HepG2 (cell line): ENCODE measurements around the gene DAPK3. TPM values are rescaled to one million over a fixed set of nuclear protein-coding genes. Genes with fewer than 3 reads are reported as not detected.

Experiments used
- ARNTL ChIP-seq: sonication (generic); formaldehyde crosslinking; IDR thresholded peaks from 2 replicates; pipeline ENCODE4 v1.4.0; 2020; ENCODE audit warnings: mild to moderate bottlenecking, missing genetic modification reagents
- GZF1 ChIP-seq: sonication (generic); formaldehyde crosslinking; IDR thresholded peaks from 2 replicates; pipeline ENCODE4 v1.5.1; 2020; ENCODE audit warnings: mild to moderate bottlenecking, missing genetic modification reagents
- MIER2 ChIP-seq: IDR thresholded peaks from 2 replicates; pipeline ENCODE4 v1.6.1; 2016; ENCODE audit warnings: missing biosample characterization, missing genetic modification reagents
- SNAI1 ChIP-seq: sonication (generic); formaldehyde crosslinking; IDR thresholded peaks from 2 replicates; pipeline ENCODE4 v1.5.0; 2020; ENCODE audit warnings: mild to moderate bottlenecking, missing genetic modification reagents, borderline replicate concordance
- TBX2 ChIP-seq: sonication (generic); formaldehyde crosslinking; IDR thresholded peaks from 2 replicates; pipeline ENCODE4 v1.5.0; 2020; ENCODE audit warnings: missing genetic modification reagents, mild to moderate bottlenecking, borderline replicate concordance
- TCF12 ChIP-seq, 2 experiments: fragments of 450-650 bp in 1 of 2; sonication (generic) in 1 of 2; formaldehyde crosslinking in 1 of 2; IDR thresholded peaks; 2 replicates each; pipeline versions ENCODE4 v1.6.1 to v1.8.0; 2017 to 2022; ENCODE audit warnings: antibody characterized with exemption in 1 of 2, mild to moderate bottlenecking in 1 of 2, missing genetic modification reagents in 1 of 2, moderate library complexity in 1 of 2
- YY1 ChIP-seq: IDR thresholded peaks from 2 replicates; pipeline ENCODE4 v1.6.1; 2011; ENCODE audit warnings: low read length, low read depth, moderate library complexity, mild to moderate bottlenecking; ENCODE audit not compliant: insufficient read depth, insufficient replicate concordance
- ZBTB7B ChIP-seq: sonication (generic); formaldehyde crosslinking; IDR thresholded peaks from 2 replicates; pipeline ENCODE4 v1.4.0; 2020; ENCODE audit warnings: missing genetic modification reagents
- ZNF652 ChIP-seq: IDR thresholded peaks from 2 replicates; pipeline ENCODE4 v1.6.1; 2016; ENCODE audit warnings: low read depth, borderline replicate concordance
- ZNF703 ChIP-seq: sonication (generic); formaldehyde crosslinking; IDR thresholded peaks from 2 replicates; pipeline ENCODE4 v1.5.1; 2020; ENCODE audit warnings: missing genetic modification reagents, mild to moderate bottlenecking, moderate library complexity, borderline replicate concordance
- ZNF839 ChIP-seq: sonication (generic); formaldehyde crosslinking; IDR thresholded peaks from 2 replicates; pipeline ENCODE4 v1.4.0; 2020; ENCODE audit warnings: missing genetic modification reagents, mild to moderate bottlenecking, borderline replicate concordance
- polyA plus RNA-seq, 8 experiments: library from polyadenylated mRNA; depleted of rRNA in 3 of 8; stranded (reverse) in 7 of 8; unstranded in 1 of 8; fragments of >200 nt; fragmentation: Illumina TruSeq in 4 of 8; extraction: Trizol in 4 of 8; gene quantifications; 2 replicates each; pipeline versions ENCODE4 v1.2.1 to v1.2.3, GENCODE V29; 2011 to 2016; ENCODE audit warnings: low read depth in 4 of 8, missing spikeins in 1 of 8, mixed read lengths in 1 of 8; ENCODE audit not compliant: insufficient read depth in 1 of 8
- total RNA-seq, 5 experiments: library from RNA; depleted of rRNA; stranded (reverse); fragments of >200 nt; fragmentation: Illumina TruSeq; extraction: Trizol; gene quantifications; 2 replicates each; pipeline ENCODE4 v1.2.3, GENCODE V29; 2016; ENCODE audit warnings: low read depth in 1 of 5
- TF ChIP-seq, protein P1 (sequence below): sonication (generic); formaldehyde crosslinking; IDR thresholded peaks from 2 replicates; pipeline ENCODE4 v1.5.1; 2020; ENCODE audit warnings: missing genetic modification reagents, mild to moderate bottlenecking, borderline replicate concordance
- TF ChIP-seq, protein P2 (sequence below): sonication (generic); formaldehyde crosslinking; IDR thresholded peaks from 2 replicates; pipeline ENCODE4 v1.8.0; 2023; ENCODE audit warnings: mild to moderate bottlenecking, missing genetic modification reagents
- TF ChIP-seq, protein P3 (sequence below): IDR thresholded peaks from 2 replicates; pipeline ENCODE4 v1.6.1; 2016; ENCODE audit warnings: missing compliant biosample characterization, missing genetic modification reagents, borderline replicate concordance
- TF ChIP-seq, protein P4 (sequence below): sonication (generic); formaldehyde crosslinking; IDR thresholded peaks from 2 replicates; pipeline ENCODE4 v1.4.0; 2020; ENCODE audit warnings: missing genetic modification reagents
- TF ChIP-seq, protein P5 (sequence below): sonication (generic); formaldehyde crosslinking; IDR thresholded peaks from 2 replicates; pipeline ENCODE4 v1.4.0; 2020; ENCODE audit warnings: missing genetic modification reagents, mild to moderate bottlenecking, borderline replicate concordance

The DAPK3 gene
- total and polyA plus RNA-seq, 2 of the 13 experiments (the other 11 are each of a cell fraction or from before 2014, with no cell fraction given), result 30.5 to 37.3 TPM

DNA sequence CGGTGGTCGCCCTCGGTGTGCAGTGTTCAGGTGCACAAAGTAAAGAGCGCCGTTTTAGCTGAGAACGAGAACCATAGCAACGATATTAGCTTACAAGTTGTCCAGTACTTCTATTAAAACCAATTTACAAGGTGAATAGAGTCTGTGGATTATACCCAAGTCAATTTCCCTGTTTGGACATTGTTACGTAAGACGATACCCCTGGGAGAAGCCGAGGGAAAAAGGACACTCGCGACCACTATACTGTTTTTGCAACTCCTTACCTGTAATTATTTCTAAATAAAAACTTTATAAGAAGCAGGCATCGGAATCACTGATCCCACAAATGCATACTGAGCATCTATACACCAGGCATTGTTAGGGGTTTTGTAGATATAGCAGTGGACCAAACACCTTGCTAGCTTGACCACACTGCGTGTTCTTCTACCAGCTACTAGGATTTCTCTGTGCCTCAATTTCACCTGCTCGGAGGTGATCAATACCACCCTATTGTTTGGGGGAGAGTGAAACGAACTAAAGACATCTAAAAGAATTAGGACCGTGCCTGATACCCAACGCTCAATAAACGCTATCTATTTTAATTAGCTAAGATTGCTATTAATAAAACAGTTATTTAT, 14.9 kb upstream of the DAPK3 start (continued):
- TF ChIP-seq, protein P1, sequence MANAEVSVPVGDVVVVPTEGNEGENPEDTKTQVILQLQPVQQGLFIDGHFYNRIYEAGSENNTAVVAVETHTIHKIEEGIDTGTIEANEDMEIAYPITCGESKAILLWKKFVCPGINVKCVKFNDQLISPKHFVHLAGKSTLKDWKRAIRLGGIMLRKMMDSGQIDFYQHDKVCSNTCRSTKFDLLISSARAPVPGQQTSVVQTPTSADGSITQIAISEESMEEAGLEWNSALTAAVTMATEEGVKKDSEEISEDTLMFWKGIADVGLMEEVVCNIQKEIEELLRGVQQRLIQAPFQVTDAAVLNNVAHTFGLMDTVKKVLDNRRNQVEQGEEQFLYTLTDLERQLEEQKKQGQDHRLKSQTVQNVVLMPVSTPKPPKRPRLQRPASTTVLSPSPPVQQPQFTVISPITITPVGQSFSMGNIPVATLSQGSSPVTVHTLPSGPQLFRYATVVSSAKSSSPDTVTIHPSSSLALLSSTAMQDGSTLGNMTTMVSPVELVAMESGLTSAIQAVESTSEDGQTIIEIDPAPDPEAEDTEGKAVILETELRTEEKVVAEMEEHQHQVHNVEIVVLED, result peak; percentile 8; the same call in 1 of the 2 replicates
- no peak for TF ChIP-seq TCF12 (IDR thresholded peaks at IDR 0.05)
- no peak for TF ChIP-seq TCF12 (CRISPR knock-in tag; IDR thresholded peaks at IDR 0.05)
- TF ChIP-seq, protein P2, sequence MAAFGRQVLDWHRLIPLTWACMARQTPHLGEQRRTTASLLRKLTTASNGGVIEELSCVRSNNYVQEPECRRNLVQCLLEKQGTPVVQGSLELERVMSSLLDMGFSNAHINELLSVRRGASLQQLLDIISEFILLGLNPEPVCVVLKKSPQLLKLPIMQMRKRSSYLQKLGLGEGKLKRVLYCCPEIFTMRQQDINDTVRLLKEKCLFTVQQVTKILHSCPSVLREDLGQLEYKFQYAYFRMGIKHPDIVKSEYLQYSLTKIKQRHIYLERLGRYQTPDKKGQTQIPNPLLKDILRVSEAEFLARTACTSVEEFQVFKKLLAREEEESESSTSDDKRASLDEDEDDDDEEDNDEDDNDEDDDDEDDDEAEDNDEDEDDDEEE, result 0 out of 2 replicates have a peak, but pooled peaks have one; percentile 7
- no peak for TF ChIP-seq SNAI1 (CRISPR knock-in tag)
- TF ChIP-seq YY1, result no peak
- TF ChIP-seq GZF1 (CRISPR knock-in tag), result 0 out of 2 replicates have a peak, but pooled peaks have one; percentile 7
- no peak for TF ChIP-seq TBX2 (CRISPR knock-in tag)
- TF ChIP-seq ARNTL (CRISPR knock-in tag), result peak; percentile 1; the same call in 1 of the 2 replicates
- TF ChIP-seq, protein P3, sequence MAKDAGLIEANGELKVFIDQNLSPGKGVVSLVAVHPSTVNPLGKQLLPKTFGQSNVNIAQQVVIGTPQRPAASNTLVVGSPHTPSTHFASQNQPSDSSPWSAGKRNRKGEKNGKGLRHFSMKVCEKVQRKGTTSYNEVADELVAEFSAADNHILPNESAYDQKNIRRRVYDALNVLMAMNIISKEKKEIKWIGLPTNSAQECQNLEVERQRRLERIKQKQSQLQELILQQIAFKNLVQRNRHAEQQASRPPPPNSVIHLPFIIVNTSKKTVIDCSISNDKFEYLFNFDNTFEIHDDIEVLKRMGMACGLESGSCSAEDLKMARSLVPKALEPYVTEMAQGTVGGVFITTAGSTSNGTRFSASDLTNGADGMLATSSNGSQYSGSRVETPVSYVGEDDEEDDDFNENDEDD (CRISPR knock-in tag), result no peak
- TF ChIP-seq ZNF652, result 0 out of 2 replicates have a peak, but pooled peaks have one; percentile 6
- TF ChIP-seq, protein P4, sequence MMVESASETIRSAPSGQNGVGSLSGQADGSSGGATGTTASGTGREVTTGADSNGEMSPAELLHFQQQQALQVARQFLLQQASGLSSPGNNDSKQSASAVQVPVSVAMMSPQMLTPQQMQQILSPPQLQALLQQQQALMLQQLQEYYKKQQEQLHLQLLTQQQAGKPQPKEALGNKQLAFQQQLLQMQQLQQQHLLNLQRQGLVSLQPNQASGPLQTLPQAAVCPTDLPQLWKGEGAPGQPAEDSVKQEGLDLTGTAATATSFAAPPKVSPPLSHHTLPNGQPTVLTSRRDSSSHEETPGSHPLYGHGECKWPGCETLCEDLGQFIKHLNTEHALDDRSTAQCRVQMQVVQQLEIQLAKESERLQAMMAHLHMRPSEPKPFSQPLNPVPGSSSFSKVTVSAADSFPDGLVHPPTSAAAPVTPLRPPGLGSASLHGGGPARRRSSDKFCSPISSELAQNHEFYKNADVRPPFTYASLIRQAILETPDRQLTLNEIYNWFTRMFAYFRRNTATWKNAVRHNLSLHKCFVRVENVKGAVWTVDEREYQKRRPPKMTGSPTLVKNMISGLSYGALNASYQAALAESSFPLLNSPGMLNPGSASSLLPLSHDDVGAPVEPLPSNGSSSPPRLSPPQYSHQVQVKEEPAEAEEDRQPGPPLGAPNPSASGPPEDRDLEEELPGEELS (CRISPR knock-in tag), result no peak
- TF ChIP-seq ZNF703 (CRISPR knock-in tag), result no peak
- 0 out of 2 replicates have a peak, but pooled peaks have one; percentile 30 for TF ChIP-seq ZBTB7B (CRISPR knock-in tag)
- no peak for TF ChIP-seq MIER2 (CRISPR knock-in tag)
- TF ChIP-seq ZNF839 (CRISPR knock-in tag), result no peak
- TF ChIP-seq, protein P5, sequence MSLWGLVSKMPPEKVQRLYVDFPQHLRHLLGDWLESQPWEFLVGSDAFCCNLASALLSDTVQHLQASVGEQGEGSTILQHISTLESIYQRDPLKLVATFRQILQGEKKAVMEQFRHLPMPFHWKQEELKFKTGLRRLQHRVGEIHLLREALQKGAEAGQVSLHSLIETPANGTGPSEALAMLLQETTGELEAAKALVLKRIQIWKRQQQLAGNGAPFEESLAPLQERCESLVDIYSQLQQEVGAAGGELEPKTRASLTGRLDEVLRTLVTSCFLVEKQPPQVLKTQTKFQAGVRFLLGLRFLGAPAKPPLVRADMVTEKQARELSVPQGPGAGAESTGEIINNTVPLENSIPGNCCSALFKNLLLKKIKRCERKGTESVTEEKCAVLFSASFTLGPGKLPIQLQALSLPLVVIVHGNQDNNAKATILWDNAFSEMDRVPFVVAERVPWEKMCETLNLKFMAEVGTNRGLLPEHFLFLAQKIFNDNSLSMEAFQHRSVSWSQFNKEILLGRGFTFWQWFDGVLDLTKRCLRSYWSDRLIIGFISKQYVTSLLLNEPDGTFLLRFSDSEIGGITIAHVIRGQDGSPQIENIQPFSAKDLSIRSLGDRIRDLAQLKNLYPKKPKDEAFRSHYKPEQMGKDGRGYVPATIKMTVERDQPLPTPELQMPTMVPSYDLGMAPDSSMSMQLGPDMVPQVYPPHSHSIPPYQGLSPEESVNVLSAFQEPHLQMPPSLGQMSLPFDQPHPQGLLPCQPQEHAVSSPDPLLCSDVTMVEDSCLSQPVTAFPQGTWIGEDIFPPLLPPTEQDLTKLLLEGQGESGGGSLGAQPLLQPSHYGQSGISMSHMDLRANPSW (CRISPR knock-in tag), result 0 out of 2 replicates have a peak, but pooled peaks have one; percentile 15
